GM12864 (cell line): ENCODE data around the gene HECTD2.
"Not testable (repeated sequence)": the region's sequence is repeated elsewhere in the genome, so short reads cannot be mapped to it uniquely, and the experiment has no call there.

Experiments
- DNase-seq: peaks from one replicate; pipeline ENCODE4 v3.0.0-alpha.2; 2011; ENCODE audit warnings: low read depth
- H3K4me3 ChIP-seq: 2 replicates; pipeline ENCODE4 v1.5.1; 2011; ENCODE audit warnings: mild to moderate bottlenecking, low read depth, low read length, control low read depth
- CTCF ChIP-seq: IDR thresholded peaks from 2 replicates; pipeline ENCODE4 v1.5.1; 2011; ENCODE audit warnings: low read depth, mild to moderate bottlenecking, moderate library complexity, low read length, control low read depth, inconsistent platforms; ENCODE audit errors: missing control alignments

Gene HECTD2

GRCh38 chr10:91556691-91557566 lies 146.8 kb downstream of the HECTD2 start:
- no peak for TF ChIP-seq CTCF
- no peak for DNase-seq
- H3K4me3 ChIP-seq: no peak overlapping the region

DNA sequence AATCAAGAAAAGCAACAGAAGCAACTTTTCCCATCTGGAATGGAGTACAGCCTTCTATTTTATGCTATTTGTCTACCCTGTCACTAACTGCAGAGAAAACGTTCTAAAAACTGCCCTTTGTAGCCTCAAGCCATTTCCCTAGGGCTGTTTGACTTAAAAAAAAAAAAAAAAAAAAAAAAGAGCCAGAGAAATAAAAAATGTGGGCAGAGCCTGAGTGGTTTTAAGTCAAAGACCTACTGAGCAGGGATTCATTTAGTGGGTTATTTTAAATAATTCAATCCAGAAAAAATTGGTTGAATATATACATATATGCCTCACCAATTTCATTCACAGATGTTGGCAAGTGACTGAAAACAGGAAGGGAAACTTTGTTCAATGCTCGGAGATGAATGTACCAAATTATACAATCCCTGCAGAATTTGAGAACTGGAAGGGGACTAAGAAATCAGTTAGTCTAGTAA lies 147.5 kb downstream of the HECTD2 start:
- H3K4me3 ChIP-seq: no peak overlapping the region
- TF ChIP-seq CTCF: no peak
- DNase-seq: no peak

- DNase-seq: no peak
- no peak overlapping the region for H3K4me3 ChIP-seq
- TF ChIP-seq CTCF: no peak
Observed at GRCh38 chr10:91558473-91558872, 148.3 kb downstream of the HECTD2 start.

- H3K4me3 ChIP-seq: no peak overlapping the region
- DNase-seq: no peak
- TF ChIP-seq CTCF: no peak
Observed at GRCh38 chr10:91559169-91559568, 149.0 kb downstream of the HECTD2 start.

DNA sequence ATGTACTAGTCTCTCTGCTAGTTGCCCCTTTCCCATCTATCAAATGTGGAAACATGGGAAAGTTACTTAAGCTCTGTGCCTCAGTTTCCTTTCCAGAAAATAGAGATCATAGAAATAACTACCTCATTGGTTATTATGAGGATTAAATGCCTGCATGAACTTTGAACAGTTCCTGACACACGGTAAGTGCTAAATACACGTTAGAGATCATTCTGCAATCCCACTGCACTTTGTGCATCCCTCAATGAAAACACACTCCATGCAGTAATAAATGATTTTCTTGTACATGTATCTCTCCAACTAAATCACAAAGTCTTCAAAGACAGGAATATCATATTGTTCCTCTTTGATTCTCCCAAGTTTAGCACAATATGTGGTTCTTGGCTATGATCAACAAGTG lies 149.6 kb downstream of the HECTD2 start:
- DNase-seq: no peak
- no peak for TF ChIP-seq CTCF
- no peak overlapping the region for H3K4me3 ChIP-seq

DNA sequence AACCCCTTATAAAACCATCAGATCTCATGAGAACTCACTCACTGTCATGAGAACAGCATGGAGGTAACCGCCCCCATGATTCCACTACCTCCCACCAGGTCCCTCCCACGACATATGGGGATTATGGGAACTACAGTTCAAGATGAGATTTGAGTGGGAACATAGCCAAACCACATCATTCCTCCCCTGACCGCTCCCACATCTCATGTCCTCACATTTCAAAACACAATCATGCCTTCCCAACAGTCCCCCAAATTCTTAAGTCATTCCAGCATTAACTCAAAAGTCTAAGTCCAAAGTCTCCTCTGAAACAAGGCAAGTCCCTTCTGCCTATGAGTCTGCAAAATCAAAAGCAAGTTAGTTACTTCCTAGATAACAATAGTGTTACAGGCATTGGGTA lies 150.7 kb downstream of the HECTD2 start:
- DNase-seq, H3K4me3 ChIP-seq: not testable (repeated sequence)

DNA sequence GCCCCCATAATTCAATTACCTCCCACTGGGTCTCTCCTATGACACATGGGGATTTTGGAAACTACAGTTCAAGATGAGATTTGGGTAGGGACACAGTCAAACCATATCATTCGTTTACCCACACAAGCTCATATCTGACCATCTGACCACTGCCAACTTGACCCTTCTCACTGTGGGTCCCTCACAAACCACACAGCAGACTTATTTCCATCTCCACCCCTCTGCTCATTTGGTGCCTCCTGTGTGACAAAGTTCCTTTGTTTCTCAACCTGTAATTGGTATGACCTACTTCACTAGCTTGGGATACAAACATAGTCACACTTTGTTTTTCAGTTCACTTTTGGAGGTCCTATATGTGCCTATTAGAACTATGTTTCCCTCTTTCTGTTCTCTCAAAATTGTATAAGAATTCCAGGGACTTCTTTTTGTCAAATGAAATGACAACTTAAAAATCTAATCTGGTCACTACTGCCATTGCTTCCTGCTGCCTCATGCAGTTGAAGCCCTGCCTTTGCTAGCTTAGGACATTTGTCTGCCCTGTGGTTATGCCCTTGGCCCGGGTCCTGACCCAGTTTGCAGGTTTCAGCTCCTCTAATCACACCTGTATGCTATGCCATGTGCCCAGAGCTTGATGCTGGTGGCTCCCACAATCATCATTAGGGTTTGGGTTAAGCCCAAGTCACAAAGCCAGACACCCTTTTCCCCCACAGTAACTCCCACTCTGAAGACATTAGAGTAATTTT lies 152.9 kb downstream of the HECTD2 start:
- no peak for TF ChIP-seq CTCF
- DNase-seq: no peak
- no peak overlapping the region for H3K4me3 ChIP-seq
